Astrocyte (in vitro differentiated cells and primary cell): ENCODE data around the gene PDYN.

Source experiments
- EZH2 ChIP-seq: IDR thresholded peaks from 2 replicates; pipeline ENCODE4 v1.6.1; 2012; ENCODE audit warnings: mild to moderate bottlenecking, low read length, inconsistent platforms; ENCODE audit not compliant: insufficient read depth
- TF ChIP-seq, protein P1 (sequence below): IDR thresholded peaks from 2 replicates; pipeline ENCODE4 v1.5.1; 2011; ENCODE audit warnings: low read depth, mild to moderate bottlenecking, inconsistent platforms, low read length, moderate library complexity; ENCODE audit not compliant: insufficient read depth

DNA sequence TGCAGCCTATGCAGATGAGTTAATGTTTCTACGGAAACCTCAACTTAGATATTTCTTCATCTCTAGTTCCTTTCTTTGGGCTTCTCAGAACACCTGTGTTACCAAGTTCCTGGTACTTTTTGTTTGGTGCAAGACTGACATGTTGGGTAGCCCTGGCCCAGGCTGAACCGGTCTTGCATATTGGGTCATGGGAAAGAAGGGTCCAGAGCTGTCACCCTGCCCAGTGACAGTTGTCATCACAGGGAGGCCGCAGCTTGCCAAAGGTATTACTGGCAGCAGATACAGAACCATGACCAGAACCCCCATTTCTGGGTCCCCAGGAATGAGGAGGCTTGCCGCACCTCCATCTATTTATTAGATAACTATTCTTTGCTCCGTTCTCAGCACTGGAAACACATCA, 40.2 kb downstream of the PDYN start:
- TF ChIP-seq, protein P1, sequence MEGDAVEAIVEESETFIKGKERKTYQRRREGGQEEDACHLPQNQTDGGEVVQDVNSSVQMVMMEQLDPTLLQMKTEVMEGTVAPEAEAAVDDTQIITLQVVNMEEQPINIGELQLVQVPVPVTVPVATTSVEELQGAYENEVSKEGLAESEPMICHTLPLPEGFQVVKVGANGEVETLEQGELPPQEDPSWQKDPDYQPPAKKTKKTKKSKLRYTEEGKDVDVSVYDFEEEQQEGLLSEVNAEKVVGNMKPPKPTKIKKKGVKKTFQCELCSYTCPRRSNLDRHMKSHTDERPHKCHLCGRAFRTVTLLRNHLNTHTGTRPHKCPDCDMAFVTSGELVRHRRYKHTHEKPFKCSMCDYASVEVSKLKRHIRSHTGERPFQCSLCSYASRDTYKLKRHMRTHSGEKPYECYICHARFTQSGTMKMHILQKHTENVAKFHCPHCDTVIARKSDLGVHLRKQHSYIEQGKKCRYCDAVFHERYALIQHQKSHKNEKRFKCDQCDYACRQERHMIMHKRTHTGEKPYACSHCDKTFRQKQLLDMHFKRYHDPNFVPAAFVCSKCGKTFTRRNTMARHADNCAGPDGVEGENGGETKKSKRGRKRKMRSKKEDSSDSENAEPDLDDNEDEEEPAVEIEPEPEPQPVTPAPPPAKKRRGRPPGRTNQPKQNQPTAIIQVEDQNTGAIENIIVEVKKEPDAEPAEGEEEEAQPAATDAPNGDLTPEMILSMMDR, result no peak
- TF ChIP-seq EZH2, result no peak
